C4-2B (cell line): ENCODE results near the gene LRP10.

Experiments
- H3K27ac ChIP-seq: fragments of 450-650 bp; 2 replicates; pipeline ENCODE4 v1.5.1; 2017
- ZFX ChIP-seq: fragments of 450-650 bp; IDR thresholded peaks from 2 replicates; pipeline ENCODE4 v1.6.1; 2017
- TF ChIP-seq, protein P1 (sequence below): fragments of 450-650 bp; conservative IDR thresholded peaks from 2 replicates; pipeline ENCODE4 v1.5.1; 2017; ENCODE audit warnings: mild to moderate bottlenecking

LRP10 gene

GRCh38 chr14:22884738-22885523, 13.4 kb downstream of the LRP10 start:
- no peak overlapping the region for H3K27ac ChIP-seq
- TF ChIP-seq, protein P1, sequence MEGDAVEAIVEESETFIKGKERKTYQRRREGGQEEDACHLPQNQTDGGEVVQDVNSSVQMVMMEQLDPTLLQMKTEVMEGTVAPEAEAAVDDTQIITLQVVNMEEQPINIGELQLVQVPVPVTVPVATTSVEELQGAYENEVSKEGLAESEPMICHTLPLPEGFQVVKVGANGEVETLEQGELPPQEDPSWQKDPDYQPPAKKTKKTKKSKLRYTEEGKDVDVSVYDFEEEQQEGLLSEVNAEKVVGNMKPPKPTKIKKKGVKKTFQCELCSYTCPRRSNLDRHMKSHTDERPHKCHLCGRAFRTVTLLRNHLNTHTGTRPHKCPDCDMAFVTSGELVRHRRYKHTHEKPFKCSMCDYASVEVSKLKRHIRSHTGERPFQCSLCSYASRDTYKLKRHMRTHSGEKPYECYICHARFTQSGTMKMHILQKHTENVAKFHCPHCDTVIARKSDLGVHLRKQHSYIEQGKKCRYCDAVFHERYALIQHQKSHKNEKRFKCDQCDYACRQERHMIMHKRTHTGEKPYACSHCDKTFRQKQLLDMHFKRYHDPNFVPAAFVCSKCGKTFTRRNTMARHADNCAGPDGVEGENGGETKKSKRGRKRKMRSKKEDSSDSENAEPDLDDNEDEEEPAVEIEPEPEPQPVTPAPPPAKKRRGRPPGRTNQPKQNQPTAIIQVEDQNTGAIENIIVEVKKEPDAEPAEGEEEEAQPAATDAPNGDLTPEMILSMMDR = no peak
- TF ChIP-seq ZFX = no peak

DNA sequence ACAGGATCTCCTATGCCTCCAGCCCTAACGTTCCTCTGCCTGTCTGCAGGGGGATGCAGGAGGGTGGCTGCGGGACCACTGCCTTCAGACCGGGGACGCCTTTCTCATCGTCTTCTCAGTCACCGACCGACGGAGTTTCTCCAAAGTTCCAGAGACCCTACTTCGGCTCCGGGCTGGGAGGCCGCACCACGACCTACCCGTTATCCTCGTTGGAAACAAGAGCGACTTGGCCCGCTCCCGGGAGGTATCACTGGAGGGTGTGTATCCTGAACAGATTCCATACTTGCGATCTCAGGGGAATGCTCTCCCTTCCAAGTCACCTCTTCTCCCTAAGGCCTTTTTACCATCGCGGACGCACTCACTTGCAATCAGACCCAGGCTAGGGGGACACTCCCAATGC, 14.4 kb downstream of the LRP10 start:
- peak overlapping the region; percentile 91 for H3K27ac ChIP-seq
- TF ChIP-seq, protein P1 = no peak
- TF ChIP-seq ZFX = no peak

- peak overlapping the region; percentile 91 for H3K27ac ChIP-seq
- TF ChIP-seq ZFX = peak; percentile 55
- TF ChIP-seq, protein P1 = no peak; the same call in 1 of the 2 replicates
Observed at GRCh38 chr14:22886500-22887259, 15.1 kb downstream of the LRP10 start.

- TF ChIP-seq ZFX = no peak
- TF ChIP-seq, protein P1 = no peak
- H3K27ac ChIP-seq = peak overlapping the region; percentile 91
Observed at GRCh38 chr14:22887260-22887989, 15.9 kb downstream of the LRP10 start.

- peak overlapping the region; percentile 91 for H3K27ac ChIP-seq
- TF ChIP-seq, protein P1 = no peak
- no peak for TF ChIP-seq ZFX
Observed at GRCh38 chr14:22887990-22888378, 16.4 kb downstream of the LRP10 start.

GRCh38 chr14:22888662-22889061, 17.1 kb downstream of the LRP10 start:
- H3K27ac ChIP-seq = no peak overlapping the region
- TF ChIP-seq, protein P1 = no peak
- no peak for TF ChIP-seq ZFX

DNA sequence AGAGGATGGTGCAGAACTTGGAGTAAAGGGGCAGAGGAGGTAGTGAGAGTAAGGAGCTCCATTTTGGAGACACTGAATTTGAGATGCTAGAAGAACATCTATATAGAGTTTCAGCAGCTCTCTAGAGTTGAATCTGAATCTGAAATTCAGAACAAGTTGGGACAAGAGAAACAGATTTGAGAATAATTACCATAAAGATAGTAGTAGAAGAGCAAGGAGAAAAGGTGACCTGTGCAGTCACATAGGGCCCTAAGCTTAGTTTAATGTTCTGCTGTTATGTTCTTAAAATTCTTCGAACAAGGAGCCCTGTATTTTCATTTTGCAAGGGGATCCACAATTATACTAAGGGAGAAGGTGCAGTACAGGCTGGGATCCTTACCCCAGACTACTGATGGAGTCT, 18.9 kb downstream of the LRP10 start:
- TF ChIP-seq, protein P1 = no peak
- no peak for TF ChIP-seq ZFX
- no peak overlapping the region for H3K27ac ChIP-seq
